HG02571 (cell line): ENCODE measurements around the gene BTNL9.
"Not testable (repeated sequence)": the region's sequence is repeated elsewhere in the genome, so short reads cannot be mapped to it uniquely, and the experiment has no call there.

Experiments used
- ATAC-seq: cut with Tn5 transposase; IDR thresholded peaks from one replicate; pipeline ENCODE4 v1.9.1; 2021; ENCODE audit warnings: mild to moderate bottlenecking, moderate library complexity; ENCODE audit not compliant: unreplicated experiment

BTNL9 gene

DNA sequence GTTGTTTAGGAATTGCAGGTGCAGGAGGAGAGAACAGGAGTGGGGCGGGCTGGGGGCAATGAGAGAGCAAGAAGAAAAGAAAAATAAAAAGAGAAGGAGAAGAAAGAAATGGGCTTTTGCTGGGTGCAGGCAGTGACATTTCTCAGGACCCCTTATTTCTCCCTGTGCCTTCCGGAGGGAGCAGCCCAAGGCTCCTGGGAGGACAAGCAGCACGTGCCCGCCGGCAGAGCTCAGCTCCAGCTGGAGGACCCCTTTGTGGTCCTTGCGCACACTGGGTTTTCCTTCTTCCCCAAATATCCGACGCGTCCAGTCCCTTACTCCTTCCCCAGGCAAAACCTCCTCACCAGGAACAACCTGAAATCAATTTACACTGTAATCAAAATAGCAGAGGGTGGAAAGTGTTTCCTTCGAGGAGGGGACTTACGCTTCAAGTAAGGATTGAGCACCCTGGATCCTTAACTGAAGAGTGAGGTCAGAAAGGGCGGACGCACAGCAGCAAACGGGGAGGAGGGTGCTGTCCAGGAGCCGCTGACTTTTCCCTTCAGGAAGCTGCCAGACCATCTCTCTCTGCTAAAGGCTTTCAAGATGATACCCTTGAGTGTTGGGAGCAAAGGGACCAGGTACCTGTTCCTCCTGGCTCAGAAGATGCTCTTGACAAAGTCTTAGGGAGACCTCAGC lies 2.1 kb downstream of the BTNL9 start:
- ATAC-seq = no peak

DNA sequence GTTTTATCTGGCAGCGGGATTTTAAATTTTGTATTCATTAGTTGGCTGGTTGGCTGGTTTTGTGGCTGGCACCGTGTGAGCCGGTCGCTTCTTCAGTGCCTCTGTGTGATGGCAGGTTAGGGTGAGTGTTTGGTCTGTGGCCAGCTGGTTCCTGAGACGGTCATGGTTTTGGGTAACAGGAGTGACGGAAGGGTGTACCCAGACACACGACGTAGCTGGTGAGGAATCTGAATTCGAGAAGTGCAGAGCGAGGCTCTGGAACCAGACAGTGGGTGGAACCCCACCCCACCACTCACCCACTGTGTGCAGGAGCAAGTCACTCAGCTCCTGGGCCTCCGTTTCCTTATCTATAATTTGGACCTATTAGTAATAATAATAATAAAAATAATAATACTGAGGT lies 2.7 kb downstream of the BTNL9 start:
- ATAC-seq = no peak

DNA sequence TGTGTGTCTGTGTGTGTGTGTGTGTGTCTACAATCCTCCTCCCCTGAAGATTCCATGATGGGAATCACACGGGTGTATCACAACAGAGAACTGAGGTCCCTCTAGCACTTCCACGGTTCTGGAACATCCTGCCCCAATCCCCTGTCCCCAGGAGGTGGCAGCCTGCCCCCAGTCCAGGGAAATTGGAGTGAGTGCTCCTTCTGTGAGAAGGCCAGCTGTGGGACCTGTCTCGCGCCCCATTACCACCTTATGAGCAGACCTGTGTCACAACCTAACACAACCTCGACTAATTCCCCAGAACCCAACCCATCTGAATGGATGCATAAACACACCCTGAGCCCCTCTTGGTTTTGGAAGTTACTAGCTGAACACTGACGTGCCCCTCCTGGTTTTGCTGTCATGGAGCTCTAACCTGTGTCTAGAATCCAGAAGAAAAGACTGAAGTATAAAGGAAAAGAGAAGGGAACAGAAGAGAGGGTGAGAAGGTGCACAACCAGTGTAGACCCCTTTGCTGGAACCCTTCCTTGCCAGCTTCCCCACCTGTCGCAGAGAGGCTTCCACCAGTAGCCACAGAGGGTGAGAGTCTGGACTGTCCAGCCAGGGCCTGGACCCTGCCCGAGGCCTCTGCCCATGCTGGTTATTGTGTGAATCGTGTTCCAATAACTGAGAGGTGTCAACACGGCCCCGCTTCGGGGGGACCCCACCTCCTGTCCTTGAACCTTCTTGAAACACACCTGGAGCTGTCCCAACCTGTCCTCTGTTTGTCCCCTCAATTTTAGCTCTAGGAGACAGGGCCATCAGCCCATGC lies 3.4 kb downstream of the BTNL9 start:
- no peak for ATAC-seq

DNA sequence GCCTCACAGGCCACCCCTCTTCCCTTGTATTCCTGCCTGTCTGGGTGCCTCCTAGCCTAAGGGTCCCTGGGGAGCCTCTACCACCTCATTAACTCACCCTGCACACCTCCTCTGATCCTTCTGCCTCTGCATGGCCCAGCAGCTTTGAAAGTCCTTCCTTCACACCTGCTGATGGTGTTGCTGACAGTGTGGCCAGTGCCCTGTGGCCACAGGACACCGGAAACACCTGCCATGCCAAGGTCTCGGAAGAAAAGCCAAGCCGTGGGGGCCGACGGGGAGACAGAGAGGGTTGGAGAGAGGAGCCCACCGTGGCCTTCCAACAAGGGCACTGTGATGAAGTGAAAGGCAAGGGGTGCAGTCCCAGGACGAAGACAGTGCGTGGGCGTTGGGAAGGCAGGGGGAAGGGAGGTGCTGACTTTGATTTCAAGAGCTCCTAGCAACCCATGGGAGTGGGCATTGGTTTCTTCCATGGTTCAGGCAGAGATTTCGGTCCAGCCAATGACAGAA lies 4.1 kb downstream of the BTNL9 start:
- ATAC-seq = no peak

DNA sequence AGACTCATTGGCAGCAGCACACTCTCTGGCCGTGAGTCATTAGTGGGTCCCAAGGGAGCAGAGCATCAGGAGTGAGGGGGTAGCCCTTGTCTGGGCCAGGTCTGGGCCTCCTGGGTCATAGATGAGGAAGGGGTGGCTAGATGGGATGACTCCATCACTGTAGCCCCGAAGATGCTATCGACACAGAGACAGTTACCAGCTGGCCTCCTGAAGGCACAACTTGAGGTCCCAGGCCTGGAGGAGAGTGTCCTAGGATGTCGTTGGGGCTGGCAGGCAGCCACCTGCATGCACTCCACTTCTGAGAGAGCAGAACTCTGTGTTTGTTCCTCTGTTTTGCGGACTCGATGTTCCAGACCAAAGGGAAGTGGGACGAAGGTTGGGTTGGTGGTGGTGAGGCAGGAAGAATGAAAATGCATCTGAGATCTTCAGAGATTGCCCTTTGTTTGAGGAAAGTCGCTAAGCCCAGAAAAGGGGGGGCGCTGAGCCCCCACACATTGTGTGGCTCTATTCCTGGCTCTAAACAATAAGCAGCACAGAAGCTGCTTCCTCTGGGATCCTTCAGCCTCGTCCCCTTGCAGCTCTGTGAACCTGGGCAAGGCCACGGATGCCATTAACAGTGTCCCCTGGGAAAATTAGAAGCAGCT lies 4.7 kb downstream of the BTNL9 start:
- no peak for ATAC-seq

DNA sequence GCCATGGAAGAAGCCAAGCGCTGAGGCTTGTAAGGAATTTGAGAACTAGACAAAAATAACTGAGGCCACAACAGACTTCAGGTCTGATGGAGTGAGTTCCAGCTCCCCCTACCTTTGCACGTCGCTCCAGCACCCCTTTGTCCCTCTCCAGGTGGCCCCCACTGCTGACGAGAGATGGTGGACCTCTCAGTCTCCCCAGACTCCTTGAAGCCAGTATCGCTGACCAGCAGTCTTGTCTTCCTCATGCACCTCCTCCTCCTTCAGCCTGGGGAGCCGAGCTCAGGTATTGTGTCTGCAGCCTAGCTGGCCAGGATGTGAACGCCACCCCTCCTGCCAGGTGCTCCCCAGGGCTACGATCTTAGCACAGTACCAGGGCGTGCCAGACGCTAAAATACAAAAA lies 5.2 kb downstream of the BTNL9 start:
- ATAC-seq = no peak

DNA sequence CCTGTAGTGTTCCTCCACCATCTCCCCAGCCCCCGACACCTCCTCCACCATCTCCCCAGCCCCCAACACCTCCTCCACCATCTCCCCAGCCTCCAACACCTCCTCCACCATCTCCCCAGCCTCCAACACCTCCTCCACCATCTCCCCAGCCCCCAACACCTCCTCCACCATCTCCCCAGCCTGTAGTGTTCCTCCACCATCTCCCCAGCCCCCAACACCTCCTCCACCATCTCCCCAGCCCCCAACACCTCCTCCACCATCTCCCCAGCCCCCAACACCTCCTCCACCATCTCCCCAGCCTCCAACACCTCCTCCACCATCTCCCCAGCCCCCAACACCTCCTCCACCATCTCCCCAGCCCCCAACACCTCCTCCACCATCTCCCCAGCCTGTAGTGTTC lies 5.8 kb downstream of the BTNL9 start:
- not testable (repeated sequence) for ATAC-seq

DNA sequence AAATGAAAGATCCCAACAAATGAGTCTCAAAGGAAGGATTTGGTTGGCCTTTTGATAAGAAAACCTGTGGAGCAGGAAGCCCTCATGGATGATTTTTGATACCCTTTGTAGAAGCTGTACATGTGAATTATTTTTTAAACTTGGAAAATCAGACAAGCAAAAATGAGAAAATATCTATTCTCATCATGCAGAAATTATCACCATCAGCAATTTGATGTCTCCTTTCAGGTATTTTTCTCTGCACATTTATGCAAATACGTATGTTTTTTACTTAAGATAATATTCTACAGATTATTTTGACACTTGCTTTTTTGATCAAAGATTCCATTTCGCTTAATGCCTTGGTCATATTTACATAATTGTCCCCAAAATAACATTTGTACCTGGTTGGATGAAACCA lies 7.2 kb downstream of the BTNL9 start:
- ATAC-seq = no peak

DNA sequence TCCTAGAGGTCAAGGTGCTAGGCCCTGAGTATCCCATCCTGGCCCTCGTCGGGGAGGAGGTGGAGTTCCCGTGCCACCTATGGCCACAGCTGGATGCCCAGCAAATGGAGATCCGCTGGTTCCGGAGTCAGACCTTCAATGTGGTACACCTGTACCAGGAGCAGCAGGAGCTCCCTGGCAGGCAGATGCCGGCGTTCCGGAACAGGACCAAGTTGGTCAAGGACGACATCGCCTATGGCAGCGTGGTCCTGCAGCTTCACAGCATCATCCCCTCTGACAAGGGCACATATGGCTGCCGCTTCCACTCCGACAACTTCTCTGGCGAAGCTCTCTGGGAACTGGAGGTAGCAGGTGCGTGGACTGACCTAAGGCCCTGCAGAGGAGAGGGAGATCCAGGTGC lies 7.9 kb downstream of the BTNL9 start:
- no peak for ATAC-seq

DNA sequence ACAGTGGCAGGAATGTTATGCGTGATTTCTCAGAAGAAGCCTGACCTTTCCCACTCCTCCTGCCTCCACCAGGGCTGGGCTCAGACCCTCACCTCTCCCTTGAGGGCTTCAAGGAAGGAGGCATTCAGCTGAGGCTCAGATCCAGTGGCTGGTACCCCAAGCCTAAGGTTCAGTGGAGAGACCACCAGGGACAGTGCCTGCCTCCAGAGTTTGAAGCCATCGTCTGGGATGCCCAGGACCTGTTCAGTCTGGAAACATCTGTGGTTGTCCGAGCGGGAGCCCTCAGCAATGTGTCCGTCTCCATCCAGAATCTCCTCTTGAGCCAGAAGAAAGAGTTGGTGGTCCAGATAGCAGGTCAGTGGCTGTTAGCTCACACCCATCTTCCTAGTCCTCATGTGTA lies 9.9 kb downstream of the BTNL9 start:
- no peak for ATAC-seq

DNA sequence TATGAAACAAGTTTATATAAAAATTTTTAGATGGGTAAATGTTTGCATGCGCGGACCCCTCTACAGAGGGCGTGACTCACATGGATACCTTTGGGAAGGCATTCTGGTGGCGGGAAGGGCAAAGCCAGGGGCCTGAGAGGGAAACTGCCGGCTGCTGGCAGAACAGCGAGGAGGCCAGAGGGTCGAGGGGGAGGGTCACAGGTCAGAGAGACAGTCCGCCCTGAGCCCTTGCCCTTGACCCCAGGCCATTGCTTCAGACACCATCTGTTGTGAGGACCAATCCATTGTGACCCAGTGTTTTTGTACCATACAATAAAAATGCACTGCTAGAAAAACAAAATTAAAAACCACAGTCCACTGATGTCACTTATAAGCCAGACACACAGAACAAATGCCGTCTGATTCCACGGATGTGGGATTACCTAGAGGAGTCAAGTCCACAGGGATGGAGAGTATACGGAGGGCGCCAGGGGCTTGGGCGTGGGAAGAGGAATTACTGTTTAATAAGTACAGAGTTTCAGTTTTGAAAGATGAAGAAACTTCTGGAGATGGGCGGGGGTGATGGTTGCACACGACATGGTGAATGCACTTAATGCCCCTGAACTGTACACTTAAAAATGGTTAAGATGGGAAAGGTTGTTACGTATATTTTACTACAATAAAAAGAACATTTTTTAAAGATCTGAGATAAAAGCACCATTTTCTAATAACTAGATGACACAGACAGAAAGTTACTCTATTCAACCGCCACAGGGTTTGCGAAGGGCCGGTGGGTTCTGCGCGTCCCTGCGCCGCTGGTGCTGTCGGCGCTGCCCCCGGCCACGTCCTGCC lies 12.0 kb downstream of the BTNL9 start:
- no peak for ATAC-seq

DNA sequence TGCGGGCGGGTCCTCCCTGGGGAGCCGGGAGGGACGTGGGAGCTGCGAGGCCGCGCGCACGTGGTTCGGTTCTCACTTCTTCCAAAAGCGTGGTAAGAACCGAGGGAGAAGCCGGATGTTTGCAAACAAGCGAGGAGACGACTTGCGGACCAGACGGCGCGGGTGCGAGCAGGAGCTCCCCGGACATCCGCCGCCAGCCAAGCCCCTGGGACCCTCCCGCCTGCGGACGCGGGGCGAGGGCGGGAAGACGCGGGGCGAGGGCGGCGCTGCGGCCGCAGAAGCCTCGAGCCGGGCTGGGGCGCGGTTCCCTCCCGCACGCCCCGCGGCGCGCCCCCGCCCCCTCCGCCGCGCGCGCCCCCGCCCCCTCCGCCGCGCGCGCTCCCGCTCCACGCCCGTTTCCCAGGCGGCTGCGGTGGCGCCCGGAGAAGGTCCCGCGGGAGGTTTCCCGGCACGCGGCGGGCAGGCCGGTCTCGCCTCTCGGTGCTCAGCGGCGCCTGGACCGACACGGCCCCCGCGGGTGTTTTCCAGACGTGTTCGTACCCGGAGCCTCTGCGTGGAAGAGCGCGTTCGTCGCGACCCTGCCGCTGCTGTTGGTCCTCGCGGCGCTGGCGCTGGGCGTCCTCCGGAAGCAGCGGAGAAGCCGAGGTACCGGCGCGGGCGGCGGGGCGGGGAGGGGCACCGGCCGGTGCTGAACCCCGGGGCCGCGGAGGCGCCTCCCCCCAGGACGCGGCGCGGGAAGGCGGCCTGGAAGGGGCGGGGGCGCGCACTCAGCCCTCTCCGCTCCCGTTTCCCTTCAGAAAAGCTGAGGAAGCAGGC lies 12.8 kb downstream of the BTNL9 start:
- no peak for ATAC-seq

DNA sequence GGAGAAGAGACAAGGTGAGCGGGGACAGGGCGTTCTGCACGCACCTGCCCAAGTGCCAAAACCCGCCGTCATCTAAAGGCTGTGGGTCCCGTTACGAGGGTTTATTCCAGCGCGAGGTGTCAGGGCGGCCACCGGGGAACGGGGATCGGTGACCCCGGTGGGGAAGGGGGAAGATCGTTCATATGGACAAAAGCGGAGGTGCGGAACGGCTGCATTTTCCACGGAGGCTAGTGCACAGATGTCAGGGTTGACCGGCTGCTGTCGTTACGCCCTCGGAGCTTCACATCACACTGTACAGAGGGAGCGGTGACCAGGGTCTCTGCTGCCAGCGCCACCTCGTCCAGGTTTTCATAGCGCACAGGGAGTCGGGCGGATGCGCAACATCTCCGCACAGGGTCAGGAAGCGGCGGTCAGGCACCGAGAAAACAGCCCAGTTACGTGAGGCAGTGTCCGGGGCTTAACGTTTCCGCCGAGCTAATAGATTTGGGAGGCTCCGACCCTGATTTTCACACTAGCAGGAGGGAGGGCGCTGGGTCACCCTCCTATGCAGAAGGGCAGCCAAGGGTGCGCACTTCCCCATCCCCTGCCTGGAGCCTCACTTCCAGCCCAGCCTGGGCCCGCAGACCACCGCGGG lies 13.5 kb downstream of the BTNL9 start:
- no peak for ATAC-seq

DNA sequence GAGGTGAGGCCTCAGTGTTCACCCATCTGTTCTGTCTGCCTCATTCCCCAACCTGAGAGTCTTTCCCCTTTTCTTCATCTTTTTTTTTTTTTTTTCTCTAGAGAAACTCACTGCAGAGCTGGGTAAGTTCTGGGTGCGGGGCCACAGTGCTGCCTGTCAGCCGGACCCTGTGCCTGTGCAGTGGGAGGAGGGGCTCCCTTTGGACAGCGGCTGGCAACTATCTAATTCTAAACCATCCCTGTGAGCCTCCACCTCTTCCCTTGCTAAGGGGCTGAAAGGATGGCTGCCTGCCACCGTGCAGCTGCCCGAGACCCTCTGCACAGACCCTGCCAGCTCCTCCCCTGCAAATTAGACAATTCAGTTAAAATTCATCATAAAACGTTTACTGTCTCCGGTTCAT lies 14.1 kb downstream of the BTNL9 start:
- ATAC-seq = no peak

DNA sequence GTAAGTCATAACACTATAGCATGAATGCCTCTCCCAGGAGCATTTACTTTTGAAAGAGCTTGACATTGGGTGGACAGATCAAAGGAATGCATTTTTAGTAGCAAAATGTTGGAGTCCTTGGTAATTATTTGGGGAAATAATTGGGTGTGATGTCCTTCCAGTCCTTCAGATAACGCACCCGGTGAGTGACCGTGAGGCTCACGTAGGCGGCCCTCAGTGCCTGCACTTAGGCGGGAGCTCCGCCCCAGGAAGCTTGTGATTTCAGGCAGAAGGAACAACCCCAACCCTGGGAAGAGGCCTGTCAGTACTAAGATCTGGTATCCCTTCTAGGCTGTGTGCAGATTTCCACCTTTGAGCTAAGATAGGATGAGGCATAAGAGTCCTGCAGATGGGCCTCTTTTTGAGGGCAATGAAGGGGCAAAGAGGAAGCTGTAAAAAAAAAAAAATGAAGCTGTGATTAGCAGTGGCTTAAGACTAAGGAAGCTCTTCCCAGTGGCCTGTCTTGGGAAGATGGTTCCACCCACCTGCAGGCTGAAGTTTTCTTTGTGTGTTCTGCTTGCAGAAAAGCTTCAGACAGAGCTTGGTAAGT lies 14.9 kb downstream of the BTNL9 start:
- ATAC-seq = no peak

DNA sequence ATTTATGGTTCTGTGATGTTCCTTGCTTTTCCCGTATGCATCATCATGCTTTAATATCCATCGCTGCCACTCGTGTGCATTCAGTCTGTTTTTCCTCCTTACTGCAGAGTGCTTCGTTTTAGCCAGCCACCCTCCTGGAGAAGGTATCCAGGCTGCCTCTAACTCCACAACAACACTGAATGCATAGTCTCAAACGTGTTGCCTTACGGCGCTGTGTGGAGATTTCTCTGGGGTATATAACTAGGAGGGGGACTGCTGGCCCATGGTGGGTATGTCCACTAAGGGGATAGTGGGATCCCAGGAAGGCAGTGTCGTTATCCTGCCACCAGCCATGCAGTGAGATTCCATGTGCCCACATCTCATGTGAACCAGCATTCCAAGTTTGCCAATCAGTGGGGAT lies 16.4 kb downstream of the BTNL9 start:
- no peak for ATAC-seq

DNA sequence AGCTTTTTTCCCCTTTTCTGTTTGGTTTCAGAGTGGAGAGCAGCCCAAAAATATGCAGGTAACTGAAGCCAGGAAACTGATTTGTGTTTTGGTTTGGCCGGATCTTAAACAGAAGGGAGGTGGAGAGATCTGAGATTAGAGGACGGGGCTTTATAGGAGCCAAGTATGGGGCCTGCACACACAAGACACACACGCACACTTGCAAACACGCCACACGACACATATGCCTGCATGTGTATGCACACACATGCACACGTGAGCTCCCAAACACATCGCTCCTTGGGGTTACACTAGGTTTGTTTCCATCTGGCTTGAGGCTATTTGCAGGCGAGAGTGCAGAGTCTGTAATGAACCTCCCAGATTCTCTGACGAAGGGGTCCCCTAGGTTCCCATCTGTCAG lies 18.3 kb downstream of the BTNL9 start:
- no peak for ATAC-seq

DNA sequence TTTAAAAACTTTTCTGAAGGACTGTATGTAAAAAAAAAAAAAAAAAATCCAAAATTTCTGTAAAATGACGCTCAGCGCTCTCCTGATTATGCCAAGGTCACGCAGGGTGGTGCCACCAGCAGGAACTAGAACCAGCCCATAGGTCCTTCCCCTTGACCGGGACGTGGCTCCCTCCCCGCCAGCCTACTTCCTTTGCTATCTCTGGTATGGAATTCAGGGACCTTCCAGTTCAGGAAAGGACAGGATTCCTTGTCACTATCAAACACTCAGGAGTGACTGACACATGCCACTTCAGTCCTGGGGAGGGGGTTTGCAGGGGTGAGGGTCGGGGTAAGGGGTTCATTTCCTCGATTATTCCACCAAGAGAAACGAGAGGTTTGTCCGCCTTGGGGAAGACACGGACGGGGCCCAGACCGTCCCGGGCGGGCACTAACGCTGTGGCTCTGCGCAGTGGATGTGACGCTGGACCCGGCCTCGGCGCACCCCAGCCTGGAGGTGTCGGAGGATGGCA lies 18.8 kb downstream of the BTNL9 start:
- no peak for ATAC-seq
